Lower leg skin (tissue), 3 donors: ENCODE measurements around the gene GALM.
"Not testable (repeated sequence)": the region's sequence is repeated elsewhere in the genome, so short reads cannot be mapped to it uniquely, and the experiment has no call there.

ENCODE experiments used
- CTCF ChIP-seq, 3 donors: fragments of 450-650 bp; IDR thresholded peaks; one replicate each; pipeline ENCODE4 v1.5.1; 2016; ENCODE audit warnings: antibody characterized with exemption in 3 of 3, mild to moderate bottlenecking in 3 of 3, moderate library complexity in 2 of 3
- POLR2A ChIP-seq, 2 donors: fragments of 450-650 bp; IDR thresholded peaks; one replicate each; pipeline ENCODE4 v1.6.1; 2016 to 2017; ENCODE audit warnings: antibody characterized with exemption in 2 of 2, mild to moderate bottlenecking in 1 of 2, moderate library complexity in 1 of 2

- not testable (repeated sequence) for TF ChIP-seq CTCF, POLR2A (IDR thresholded peaks at IDR 0.05)
Observed at GRCh38 chr2:38708491-38708890, 42.6 kb downstream of the GALM start.
